Uterus (tissue), 2 donors: Measurements from ENCODE around the gene AGPAT4.

ENCODE experiments used
- POLR2A ChIP-seq, 2 donors: fragments of 450-650 bp; IDR thresholded peaks; one replicate each; pipeline ENCODE4 v1.6.1; 2016; ENCODE audit warnings: antibody characterized with exemption in 2 of 2, mild to moderate bottlenecking in 1 of 2, moderate library complexity in 1 of 2
- TF ChIP-seq, protein P1 (sequence below), 4 experiments: fragments of 200-600 bp in 2 of 4; fragments of 450-650 bp in 2 of 4; sonication (generic) in 2 of 4; IDR thresholded peaks; one replicate each; pipeline ENCODE4 v1.5.1; 2016 to 2019; ENCODE audit warnings: antibody characterized with exemption in 4 of 4, mild to moderate bottlenecking in 2 of 4, moderate library complexity in 1 of 4

DNA sequence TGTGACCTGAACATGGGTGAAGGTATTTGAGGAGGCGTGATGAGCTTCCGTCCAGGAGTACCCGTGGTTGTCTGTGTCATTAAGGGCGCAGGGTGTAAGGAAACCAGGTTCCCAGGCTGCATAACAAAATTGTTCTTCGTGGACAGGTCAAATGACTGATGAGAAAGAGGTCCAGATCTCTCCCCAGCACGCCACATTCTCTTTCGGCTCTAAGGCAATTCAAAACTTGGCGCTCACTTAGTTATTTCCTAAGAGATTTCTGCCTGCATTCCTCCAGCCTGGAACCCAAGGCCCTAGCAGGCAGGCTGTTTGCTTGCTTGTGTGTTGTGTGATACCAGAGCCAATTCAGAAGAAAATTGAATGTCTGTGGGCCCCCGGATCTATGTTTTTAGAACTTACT is 139.9 kb downstream of the AGPAT4 start:
- TF ChIP-seq, protein P1, sequence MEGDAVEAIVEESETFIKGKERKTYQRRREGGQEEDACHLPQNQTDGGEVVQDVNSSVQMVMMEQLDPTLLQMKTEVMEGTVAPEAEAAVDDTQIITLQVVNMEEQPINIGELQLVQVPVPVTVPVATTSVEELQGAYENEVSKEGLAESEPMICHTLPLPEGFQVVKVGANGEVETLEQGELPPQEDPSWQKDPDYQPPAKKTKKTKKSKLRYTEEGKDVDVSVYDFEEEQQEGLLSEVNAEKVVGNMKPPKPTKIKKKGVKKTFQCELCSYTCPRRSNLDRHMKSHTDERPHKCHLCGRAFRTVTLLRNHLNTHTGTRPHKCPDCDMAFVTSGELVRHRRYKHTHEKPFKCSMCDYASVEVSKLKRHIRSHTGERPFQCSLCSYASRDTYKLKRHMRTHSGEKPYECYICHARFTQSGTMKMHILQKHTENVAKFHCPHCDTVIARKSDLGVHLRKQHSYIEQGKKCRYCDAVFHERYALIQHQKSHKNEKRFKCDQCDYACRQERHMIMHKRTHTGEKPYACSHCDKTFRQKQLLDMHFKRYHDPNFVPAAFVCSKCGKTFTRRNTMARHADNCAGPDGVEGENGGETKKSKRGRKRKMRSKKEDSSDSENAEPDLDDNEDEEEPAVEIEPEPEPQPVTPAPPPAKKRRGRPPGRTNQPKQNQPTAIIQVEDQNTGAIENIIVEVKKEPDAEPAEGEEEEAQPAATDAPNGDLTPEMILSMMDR (IDR thresholded peaks at IDR 0.05): no peak
- no peak for TF ChIP-seq POLR2A (IDR thresholded peaks at IDR 0.05)
